HG03521 (cell line): ENCODE data around the gene AMOTL2.

Experiments used
- ATAC-seq: cut with Tn5 transposase; IDR thresholded peaks from one replicate; pipeline ENCODE4 v1.9.1; 2021; ENCODE audit warnings: mild to moderate bottlenecking, moderate library complexity; ENCODE audit not compliant: unreplicated experiment

AMOTL2 gene

DNA sequence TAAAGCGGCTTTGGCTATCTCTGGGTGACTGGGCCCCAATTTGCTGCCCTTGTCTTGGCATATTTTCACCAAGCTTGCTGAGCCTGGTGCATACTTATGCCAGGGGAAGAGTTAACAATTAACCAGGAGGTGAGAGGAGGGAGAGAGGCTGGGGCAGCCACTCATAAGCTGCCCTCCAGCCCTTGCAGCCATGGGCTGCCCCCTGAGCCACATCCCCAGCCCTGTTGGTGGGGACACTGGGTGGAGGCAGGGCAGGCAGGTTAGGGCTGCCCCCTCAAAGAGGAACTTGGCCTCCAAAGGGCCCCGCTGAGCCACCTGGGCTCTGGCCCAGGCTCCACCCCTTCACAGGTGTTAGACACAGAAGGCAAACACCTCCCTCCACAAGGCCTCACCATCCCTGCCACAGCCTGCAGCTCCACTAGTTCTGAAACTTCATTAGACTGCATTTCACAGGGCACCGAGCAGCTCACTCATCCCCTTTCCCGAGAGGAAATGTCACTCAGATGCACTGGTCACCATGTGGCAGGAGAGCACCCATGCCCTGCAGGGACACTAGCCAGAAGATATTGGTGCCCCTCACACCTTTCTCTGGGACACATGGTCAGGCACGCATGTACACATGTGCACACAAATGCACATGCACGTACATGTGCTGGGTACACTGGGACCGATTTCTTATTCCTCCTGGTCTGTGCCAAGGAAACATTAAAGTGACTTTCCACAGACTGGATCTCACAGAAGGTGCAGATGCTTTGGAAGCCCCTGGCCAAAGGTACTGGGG is 20.2 kb downstream of the AMOTL2 start:
- no peak for ATAC-seq

DNA sequence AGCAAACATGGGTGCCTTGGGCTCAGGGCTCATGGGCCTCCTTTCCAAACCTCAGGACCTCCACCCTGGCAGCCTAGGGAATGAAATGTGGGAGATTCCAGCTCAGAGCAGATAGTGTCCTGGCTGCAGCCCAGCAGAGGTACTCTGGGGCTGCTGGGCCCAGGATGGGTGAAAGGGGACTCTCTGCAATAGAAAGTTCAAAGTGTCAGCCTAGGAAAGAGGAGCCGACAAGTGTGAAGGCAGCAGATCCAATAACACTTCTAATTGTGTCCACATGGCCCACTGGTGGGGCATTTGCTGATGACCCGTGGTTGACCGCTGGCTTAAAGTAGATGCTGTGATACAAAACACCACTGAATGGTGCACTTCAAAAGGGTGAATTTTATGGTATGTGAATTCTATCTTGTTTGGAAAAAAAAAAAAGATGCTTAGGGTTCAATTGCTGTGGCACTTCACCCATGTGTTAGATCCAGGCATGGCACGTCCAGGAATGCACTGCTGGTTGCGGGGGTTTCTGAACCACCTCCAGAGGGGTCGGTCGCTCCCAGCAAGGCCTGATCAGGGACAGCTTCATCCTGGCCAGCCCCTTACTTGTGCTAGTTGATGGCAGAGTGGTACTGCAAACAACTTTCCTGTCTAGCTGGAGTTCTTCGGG is 20.9 kb downstream of the AMOTL2 start:
- no peak for ATAC-seq

DNA sequence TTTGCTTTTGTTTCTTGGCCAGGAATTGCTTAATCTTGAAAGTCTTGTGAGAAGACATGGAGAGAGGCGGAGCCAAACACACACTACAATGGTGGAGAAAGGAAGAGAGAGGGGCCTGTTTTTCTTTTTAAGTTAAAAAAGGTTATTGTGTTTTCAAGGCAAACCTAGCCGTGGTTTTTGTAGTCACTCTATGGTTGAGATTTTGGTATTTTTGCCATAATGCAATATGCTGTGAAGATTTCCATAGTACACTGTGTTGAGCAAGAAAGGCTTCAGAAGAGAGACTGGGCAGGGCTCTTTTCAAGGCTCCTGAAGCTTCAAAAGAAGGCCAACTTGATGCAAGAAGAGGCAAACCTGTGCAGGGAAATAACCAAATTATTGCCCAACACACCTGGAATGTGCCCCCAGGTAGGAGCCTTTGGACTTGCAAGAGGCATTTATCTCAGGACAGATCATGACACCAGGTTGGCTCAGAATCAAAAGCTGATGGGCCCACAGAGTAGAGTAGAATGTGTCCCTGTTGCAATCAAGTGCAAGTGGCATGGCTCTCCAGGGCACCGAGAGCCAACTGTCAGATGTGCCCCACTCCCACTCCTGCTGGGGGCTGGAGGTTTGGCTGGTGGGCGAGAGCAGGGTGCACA is 22.1 kb downstream of the AMOTL2 start:
- no peak for ATAC-seq

DNA sequence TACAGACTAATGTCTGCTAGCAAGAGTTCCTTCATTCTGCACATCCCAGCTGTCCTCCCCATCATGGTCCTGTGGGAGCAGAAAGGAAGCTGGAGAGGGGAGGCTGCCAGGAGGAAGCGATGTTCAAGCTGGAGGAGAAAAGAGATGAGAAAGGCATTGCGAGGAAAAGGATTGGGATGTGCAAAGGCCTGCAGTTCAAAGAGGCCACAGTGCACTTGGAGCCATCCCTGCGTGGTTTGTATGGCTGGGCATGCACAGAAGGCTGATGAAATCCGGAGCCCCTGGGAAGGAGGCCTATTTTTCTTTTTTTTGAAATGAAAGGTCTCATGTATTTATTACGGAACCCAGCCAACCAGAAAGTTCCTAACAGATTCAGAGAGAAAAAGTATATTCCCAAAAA is 22.8 kb downstream of the AMOTL2 start:
- no peak for ATAC-seq

DNA sequence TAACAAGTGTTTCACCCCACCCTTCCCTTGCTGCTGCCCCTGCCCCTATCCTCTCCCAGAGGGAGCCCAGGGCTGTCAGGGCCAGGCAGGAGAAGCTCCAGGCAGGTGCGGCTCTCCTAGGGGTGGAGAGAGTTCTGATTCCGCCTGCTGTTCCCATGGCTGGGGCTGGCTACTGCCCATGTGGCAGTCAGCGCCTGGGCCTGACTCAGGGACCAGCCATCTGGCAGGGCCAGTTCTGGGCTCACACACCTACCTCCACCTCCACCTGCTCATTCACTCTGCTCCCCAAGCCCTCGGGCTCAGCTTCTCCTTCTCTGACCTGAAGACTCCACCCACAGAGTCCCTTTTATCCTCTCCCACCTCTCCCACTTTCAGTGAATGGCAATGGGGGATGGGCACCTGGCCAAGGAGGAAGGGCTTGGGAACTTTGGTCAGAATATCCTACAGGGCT is 23.4 kb downstream of the AMOTL2 start:
- no peak for ATAC-seq

DNA sequence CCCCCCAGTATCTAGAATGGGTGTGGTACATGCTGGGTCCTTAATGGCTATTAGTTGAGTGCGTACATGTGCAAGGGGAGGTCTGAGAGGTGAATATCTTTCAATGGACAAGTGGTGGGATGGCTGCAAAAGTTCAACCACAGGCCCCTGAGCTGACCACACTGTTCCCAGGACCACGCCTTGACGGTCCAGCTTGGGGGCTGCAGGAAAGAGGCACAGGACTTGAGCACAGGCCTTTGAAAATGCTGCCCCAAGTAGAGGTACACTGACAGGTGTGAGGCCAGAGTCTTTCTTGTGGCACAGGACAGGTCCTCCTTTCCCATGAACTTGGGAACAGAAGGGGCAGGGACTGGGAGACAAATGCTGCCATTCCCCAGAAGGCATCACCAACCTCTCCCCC is 24.0 kb downstream of the AMOTL2 start:
- no peak for ATAC-seq

DNA sequence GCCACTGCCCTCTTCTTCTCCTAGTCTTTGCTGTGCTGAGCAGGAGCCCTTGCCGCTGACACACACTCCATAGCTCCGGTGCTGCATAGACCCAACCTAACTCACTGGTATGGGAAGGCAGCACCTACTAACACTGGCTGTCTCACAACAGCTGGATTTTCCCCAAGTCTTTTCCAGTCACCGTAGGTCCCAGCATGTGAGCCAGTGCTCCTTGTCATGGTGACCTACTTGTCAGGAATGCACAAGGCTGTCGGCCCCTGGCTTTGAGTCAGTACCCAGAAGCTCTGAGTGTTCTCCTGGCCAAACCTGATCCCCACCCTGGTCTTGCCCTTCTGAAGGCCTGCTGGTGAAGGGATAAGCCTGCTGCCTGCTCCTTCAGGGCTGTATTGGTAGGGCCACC is 25.7 kb downstream of the AMOTL2 start:
- ATAC-seq = no peak

DNA sequence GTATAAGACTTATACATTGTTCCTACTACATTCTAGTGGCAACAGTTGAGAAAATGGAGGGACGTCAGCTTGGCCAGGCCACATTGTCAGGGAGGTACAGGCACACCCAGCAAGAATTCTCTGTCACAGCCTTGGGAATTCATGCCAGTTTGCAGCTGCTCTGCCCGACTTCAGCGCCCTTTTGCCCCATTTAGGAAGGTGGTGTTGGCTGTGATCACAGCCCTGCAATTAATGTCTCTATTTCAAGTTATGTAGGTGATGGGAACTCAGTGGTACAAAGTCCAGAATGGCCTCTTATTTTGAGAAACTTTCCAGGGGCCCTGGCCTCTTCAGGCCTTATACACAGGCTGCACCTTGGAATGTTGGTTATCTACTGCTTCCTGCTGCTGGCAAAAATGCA is 26.7 kb downstream of the AMOTL2 start:
- ATAC-seq = no peak

DNA sequence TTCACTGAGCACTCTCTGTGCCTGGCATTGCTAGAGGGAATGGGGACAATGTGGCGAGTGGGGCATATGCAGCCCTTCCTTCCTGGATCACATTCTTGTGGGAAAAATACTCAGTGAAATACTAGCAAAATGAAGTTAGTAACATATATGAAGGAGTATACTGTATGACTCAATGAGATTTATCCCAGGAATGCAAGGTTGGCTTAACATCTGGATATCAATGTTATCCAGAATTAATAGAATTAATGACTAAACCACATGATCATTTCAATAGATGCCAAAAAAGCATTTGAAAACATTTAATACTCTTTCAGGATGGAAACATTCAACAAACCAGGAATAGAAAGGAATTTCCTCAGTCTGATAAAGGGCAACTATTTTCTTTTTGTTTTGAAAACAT is 27.5 kb downstream of the AMOTL2 start:
- ATAC-seq = no peak

DNA sequence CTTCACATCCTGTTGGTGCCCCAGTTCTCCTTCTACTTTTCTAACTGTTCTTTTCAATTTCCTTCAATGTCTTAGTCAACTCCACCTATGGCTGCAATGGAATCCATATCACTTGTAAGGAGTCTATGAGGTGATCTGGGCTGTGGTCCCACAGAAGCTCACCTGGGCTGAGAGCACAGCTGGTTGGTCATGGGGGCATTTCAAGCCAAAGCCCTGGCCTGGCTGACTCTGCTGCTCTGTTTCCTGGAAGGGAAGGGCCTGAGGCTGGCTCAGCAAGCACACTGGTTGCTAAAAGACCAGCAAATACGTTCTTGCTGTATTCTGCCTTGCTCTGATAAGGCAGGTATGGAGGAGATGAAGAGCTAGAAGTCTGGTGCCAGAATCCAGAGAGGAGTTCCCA is 29.0 kb downstream of the AMOTL2 start:
- no peak for ATAC-seq

DNA sequence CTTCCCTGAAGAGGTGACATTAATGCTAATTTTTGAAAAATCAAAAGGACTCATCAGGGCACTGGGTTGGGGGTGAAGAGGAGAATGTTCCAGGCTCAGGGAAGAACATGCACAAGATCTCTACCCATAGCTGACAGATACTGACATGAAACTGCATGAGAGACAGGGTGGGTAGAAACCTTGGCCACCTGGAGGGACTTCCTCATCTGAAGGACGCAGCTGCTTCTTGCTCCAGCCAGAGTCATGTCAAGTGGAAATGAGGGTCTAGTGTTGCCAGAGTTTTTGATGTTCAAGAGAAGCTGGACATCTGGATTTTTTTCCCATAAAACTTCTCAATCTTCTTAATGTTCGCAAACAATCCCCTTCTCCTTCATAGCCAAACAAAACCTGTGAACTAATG is 29.7 kb downstream of the AMOTL2 start:
- no peak for ATAC-seq

DNA sequence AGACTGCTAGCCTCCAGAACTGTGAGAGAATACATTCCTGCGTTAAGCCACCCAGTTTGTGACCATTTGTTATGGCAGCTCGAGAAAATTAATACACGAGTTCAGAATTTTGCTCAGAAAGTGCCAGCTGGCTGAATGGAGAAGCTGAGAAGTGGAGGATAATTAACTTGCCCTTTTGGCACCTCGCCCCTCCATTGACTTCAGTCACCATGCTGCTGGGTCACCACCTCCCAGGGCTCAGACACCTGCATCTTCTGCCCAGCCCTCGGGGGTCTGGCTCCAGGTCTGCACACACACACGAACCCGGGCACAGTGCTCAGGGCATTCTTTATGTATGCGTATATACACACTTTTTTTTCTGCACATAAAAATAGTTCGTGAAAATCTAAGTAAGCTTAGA is 32.0 kb downstream of the AMOTL2 start:
- no peak for ATAC-seq

DNA sequence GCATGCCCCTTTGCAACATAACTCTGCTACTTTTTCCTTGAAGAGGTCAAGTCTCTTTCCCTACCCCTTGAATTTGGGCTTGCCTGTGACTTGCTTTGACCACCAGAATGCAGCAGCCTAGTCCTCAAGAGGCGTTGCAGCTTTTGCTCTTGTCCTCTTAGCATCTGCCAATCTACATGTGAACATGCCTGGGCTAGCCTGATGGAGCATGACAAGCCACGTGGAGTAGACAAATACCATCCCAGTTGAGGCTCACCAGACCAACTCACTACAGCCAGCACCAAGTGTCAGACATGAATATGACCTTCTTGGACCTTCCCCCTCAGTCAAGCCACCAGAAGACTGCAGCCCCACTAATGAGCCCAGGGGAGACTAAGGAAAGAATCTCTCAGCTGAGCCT is 32.9 kb downstream of the AMOTL2 start:
- ATAC-seq = no peak

DNA sequence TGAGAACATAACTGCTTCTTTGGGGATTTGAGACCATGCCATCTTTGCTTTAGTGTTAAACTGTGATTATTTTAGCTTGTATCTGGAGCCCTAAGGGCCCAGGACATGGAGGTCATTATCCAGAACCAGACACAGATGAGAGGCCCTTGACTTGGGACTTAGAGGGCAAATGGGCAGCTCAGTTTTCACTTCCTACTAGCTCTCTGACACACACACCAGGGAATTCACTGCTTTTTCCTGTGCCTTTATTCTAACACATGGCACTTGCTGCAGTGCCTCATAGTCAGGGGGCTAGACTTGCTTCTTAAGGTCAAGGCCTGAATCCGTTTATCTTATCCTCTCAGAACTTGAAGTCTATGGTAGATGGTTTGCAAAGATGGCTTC is 33.3 kb downstream of the AMOTL2 start:
- no peak for ATAC-seq

DNA sequence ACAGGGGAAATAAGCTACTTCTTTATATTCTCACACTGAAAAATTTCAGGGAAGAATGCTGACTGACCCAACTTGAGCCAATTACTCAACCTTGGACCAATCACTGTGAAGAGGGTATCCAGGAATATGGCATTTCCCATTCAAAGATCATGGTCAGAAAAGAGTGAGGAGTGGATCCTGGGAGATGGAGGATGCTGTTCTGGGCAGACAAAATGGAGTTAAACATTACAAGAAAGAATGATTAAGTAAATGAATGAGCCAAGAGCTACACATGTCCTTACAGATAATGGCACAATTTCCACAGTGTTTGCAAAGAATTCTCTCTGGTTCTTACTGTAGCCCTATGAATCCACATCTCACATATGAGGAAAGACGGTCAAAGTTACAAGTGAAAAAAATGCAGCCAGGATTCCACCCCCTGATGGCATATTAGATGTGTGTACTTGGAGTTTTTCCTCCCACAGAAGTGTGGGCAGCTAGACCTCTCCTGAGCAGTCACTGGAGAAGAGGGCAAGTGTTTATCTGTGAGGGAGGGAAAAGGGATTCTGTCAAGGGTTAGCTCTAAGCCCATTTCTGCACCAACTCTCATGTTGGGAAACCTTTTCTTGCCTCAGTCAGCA is 33.8 kb downstream of the AMOTL2 start:
- no peak for ATAC-seq

DNA sequence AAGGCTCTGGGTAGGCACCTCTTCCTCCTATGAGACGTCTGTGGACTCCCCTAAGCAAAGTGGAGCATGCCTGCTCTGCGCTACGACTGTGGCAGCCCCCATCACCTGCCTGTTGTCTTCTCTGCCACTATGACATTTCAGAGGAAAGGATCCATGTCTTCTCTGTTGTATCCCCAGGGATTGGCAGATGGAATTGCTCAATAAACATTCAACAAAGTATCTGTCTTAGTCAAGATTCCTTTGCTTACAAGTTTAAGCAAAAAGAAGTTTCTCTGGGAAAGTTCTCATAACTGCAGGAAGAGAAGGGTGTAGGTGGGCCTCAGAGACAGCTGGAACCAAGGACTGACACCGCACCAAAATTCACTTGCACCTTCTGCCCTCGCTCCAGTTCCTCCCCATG is 34.3 kb downstream of the AMOTL2 start:
- ATAC-seq = no peak

DNA sequence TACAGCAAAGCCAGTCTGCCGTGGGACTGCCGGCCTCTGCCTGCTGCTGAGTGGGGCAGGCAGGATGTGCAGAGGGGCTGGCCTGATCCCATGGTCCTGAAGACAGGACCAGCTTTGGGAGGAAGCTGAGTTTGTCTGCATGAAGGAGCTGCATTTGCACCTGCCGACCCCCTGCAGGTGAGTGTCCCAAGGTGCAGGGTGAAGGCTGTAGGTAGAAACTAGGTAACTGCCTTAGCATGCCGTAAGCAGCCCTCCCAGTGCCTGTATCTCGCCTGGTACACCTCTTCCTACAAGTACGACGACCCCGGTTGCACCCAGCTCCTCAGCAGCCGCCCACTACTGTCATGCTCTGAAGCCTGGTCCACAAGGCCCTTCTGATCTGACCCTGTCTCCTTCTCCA is 34.9 kb downstream of the AMOTL2 start:
- ATAC-seq = no peak

DNA sequence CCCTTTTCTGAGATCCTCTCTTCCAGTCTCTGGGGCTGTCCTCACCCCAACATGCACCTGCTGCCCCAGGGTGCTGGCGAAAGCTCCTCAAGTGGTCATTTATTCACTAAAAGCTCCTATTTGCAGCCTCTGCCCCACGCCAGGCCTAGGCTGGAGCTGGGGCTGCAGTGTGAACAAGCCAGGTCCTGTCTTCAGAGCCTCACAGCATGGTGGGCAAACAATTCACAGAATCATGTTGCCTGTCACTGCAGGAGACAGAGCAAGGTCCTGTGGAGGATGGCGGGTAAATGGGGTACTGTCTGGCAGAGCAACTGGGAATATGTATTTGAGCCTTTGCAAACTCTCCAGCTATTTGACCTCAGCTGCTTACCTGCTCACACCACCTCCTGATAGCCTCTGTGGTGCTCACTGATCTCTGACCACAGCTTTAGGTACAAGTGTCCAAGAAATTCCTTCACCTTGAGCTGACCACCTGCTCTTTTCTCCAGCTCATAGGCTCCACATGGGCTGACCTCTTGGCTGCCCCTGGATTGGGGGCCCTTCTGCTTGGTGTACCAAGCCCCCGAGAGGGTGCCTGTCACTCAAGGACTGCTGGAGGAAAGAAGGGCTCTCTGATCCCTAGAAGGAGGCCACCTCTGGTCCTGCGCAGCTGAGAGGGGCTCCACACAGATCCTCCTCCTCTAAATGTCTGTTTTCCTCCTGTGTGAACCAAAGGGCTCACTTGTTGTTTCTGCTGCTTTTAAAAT is 35.6 kb downstream of the AMOTL2 start:
- no peak for ATAC-seq

DNA sequence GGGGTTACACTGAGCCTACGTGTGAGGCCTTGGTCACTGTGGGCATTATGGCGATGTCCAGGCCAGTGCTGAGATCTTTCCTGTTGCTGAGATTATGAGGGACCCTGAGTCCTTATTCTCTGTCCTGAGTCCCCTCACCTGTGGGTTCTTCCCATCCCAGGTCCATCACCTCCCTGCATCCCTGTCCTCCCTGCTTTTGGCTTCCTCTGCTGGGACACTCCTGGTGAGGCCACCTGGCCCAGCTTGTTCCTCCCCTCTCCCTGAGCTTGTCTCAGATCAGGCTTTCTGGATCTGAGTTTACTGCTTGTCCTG is 36.1 kb downstream of the AMOTL2 start:
- no peak for ATAC-seq

DNA sequence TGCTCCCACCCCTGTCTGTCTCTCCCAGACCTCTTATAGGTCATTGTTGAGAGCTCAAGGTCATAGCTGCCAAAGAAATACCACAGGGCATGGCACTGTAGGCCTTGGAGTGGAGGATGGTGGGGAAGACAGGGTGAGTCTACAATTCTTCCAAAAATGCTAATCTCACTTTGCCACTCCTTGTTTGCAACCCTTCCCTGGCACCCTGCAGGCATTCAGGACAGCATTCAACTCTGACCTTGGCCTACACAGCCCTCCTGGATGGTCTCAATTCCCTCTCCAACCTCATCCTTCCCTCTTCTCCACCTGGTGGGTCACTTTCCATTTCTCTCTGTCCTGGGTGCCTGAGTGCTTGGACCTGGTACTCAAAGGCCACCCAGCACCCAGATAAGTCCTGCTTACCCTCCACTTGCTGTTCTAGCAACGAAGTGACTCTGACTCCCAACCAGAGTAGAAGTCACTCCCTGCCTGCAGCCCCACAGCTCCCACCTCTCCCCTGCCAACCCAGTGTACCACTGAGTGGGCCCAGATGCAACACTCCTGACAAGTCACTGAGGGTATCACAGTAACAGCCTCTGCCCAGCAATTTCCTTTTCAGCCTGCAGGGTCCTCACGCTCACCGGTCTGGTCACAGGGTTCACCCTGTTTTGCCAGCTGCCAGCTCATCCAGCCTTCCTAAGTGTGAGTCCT is 36.6 kb downstream of the AMOTL2 start:
- no peak for ATAC-seq

DNA sequence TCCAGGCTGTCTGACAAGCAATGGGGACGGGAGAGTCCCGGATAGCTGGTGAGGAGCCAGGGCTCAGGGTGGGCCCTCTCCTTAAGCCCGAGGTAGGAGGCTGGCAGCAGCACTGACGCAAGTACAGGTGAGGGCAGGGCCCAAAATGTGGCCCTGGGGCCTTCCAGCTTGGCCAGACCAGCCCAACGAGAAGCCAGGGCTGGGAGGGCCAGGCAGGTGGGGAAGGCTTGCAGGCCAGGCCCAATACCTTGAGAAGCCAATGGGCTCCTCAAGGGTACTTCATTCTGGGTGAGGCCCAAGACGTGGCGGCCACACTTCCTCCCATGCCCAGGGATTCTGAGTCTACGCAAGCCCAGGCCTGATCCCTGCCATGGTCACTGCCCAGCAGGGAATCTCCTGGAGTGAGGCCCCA is 37.2 kb downstream of the AMOTL2 start:
- no peak for ATAC-seq
